ENCODE results near the gene MAST4.

DNA sequence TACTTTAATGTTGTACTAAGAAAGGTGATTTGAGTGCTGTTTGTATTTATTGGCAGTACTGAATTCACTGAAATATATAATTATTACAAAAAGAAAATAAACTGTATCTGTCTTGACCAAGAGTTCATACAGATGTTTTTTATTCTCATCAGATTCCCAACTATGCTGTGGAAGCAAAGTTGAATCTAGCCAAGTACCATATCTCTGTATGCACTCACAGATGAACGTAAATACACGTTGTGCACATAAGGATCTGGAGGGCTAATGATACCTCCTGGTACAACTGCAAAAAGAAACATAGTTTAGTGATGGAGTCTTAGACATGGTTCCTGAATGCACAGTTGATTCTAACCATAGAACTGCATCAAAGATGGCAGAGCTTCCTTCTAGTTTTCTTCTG is 431.0 kb downstream of the MAST4 start:
- TF ChIP-seq CTCF (IDR thresholded peaks at IDR 0.05; ENCODE audit: low read depth, low read length, missing input control) (no peak), JUND (IDR thresholded peaks at IDR 0.05) (no peak), EGR1 (IDR thresholded peaks at IDR 0.05; ENCODE audit: low read depth in 2 of 2) (no peak), RAD21 (IDR thresholded peaks at IDR 0.05) (no peak), TAF1 (conservative IDR thresholded peaks at IDR 0.05) (no peak), SP1 (IDR thresholded peaks at IDR 0.05) (no peak), HNF4G (IDR thresholded peaks at IDR 0.05) (no peak)
- TF ChIP-seq, protein P1, sequence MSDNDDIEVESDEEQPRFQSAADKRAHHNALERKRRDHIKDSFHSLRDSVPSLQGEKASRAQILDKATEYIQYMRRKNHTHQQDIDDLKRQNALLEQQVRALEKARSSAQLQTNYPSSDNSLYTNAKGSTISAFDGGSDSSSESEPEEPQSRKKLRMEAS (IDR thresholded peaks at IDR 0.05): no peak
- TF ChIP-seq, protein P2, sequence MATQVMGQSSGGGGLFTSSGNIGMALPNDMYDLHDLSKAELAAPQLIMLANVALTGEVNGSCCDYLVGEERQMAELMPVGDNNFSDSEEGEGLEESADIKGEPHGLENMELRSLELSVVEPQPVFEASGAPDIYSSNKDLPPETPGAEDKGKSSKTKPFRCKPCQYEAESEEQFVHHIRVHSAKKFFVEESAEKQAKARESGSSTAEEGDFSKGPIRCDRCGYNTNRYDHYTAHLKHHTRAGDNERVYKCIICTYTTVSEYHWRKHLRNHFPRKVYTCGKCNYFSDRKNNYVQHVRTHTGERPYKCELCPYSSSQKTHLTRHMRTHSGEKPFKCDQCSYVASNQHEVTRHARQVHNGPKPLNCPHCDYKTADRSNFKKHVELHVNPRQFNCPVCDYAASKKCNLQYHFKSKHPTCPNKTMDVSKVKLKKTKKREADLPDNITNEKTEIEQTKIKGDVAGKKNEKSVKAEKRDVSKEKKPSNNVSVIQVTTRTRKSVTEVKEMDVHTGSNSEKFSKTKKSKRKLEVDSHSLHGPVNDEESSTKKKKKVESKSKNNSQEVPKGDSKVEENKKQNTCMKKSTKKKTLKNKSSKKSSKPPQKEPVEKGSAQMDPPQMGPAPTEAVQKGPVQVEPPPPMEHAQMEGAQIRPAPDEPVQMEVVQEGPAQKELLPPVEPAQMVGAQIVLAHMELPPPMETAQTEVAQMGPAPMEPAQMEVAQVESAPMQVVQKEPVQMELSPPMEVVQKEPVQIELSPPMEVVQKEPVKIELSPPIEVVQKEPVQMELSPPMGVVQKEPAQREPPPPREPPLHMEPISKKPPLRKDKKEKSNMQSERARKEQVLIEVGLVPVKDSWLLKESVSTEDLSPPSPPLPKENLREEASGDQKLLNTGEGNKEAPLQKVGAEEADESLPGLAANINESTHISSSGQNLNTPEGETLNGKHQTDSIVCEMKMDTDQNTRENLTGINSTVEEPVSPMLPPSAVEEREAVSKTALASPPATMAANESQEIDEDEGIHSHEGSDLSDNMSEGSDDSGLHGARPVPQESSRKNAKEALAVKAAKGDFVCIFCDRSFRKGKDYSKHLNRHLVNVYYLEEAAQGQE (IDR thresholded peaks at IDR 0.05): no peak
- TF ChIP-seq, protein P3, sequence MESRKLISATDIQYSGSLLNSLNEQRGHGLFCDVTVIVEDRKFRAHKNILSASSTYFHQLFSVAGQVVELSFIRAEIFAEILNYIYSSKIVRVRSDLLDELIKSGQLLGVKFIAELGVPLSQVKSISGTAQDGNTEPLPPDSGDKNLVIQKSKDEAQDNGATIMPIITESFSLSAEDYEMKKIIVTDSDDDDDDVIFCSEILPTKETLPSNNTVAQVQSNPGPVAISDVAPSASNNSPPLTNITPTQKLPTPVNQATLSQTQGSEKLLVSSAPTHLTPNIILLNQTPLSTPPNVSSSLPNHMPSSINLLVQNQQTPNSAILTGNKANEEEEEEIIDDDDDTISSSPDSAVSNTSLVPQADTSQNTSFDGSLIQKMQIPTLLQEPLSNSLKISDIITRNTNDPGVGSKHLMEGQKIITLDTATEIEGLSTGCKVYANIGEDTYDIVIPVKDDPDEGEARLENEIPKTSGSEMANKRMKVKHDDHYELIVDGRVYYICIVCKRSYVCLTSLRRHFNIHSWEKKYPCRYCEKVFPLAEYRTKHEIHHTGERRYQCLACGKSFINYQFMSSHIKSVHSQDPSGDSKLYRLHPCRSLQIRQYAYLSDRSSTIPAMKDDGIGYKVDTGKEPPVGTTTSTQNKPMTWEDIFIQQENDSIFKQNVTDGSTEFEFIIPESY (IDR thresholded peaks at IDR 0.05): no peak
- TF ChIP-seq, protein P4, sequence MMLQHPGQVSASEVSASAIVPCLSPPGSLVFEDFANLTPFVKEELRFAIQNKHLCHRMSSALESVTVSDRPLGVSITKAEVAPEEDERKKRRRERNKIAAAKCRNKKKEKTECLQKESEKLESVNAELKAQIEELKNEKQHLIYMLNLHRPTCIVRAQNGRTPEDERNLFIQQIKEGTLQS (IDR thresholded peaks at IDR 0.05): no peak

All from liver (tissue), 3 donors.